Lower leg skin (tissue), 3 donors: Measurements from ENCODE around the gene ARPC4.

Experiments
- CTCF ChIP-seq, 3 donors: fragments of 450-650 bp; IDR thresholded peaks; one replicate each; pipeline ENCODE4 v1.5.1; 2016; ENCODE audit warnings: antibody characterized with exemption in 3 of 3, mild to moderate bottlenecking in 3 of 3, moderate library complexity in 2 of 3
- POLR2A ChIP-seq, 2 donors: fragments of 450-650 bp; IDR thresholded peaks; one replicate each; pipeline ENCODE4 v1.6.1; 2016 to 2017; ENCODE audit warnings: antibody characterized with exemption in 2 of 2, mild to moderate bottlenecking in 1 of 2, moderate library complexity in 1 of 2

- TF ChIP-seq CTCF (IDR thresholded peaks at IDR 0.05) (no peak), POLR2A (IDR thresholded peaks at IDR 0.05) (no peak)
These were observed 23.9 kb upstream of the ARPC4 start for GRCh38 chr3:9769012-9769411.
